Central memory CD8-positive, alpha-beta T cell (primary cell): ENCODE data around the gene TBCE.
A peak's percentile ranks its signal among the peaks of the same experiment; 100 is the strongest.
"Not testable (repeated sequence)": the region's sequence is repeated elsewhere in the genome, so short reads cannot be mapped to it uniquely, and the experiment has no call there.

Source experiments
- ATAC-seq: fragments of 150-1000 bp; cut with Tn5 transposase; replicated peaks from 2 replicates; pipeline ENCODE4 v1.10.0; 2022; ENCODE audit warnings: mild to moderate bottlenecking, moderate FRiP score, moderate number of reproducible peaks; ENCODE audit not compliant: poor library complexity, severe bottlenecking; ENCODE audit errors: extremely low read depth
- DNase-seq, 2 donors: peaks; one replicate each; pipeline ENCODE4 v3.0.0; 2021; ENCODE audit warnings: low spot score in 2 of 2
- H3K27ac Mint-ChIP-seq: one replicate; pipeline ENCODE4 v1.8.0; 2022; ENCODE audit warnings: low read depth, mild to moderate bottlenecking, moderate library complexity, mixed read lengths
- H3K27me3 Mint-ChIP-seq: one replicate; pipeline ENCODE4 v1.8.0; 2022; ENCODE audit warnings: mixed read lengths
- H3K36me3 Mint-ChIP-seq: one replicate; pipeline ENCODE4 v1.8.0; 2022; ENCODE audit warnings: mild to moderate bottlenecking, moderate library complexity, mixed read lengths; ENCODE audit not compliant: insufficient read depth
- H3K4me1 Mint-ChIP-seq: one replicate; pipeline ENCODE4 v1.8.0; 2022; ENCODE audit warnings: mixed read lengths
- H3K4me3 Mint-ChIP-seq: one replicate; pipeline ENCODE4 v1.8.0; 2022; ENCODE audit warnings: mild to moderate bottlenecking, moderate library complexity, mixed read lengths
- H3K9me3 Mint-ChIP-seq: one replicate; pipeline ENCODE4 v1.8.0; 2022; ENCODE audit warnings: mixed read lengths

Gene TBCE

DNA sequence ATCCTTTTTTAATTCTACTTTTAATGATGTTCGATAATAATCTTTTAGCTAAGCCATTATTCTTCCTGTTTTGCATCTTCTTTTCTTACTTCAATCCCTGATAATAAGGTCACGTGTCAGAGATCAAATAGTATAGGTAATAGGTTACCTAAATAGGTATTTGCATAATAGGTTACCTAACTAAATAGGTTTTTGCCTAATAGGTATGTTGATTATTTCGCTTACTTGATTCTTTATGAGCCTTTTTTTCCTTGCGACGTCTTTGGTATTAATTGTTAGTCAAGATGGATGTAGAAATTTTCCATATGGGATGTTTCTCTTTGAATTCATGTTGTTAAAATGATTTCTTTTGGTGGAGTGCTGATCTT lies 36.3 kb upstream of the TBCE start:
- no peak overlapping the region for H3K4me3 Mint-ChIP-seq
- no peaks in the 10 kb centered on the region for H3K9me3 Mint-ChIP-seq
- H3K4me1 Mint-ChIP-seq, result peaks cover 35% of the 10 kb centered on the region
- ATAC-seq, result no peak
- no peak for DNase-seq
- peaks cover 23% of the 10 kb centered on the region for H3K36me3 Mint-ChIP-seq
- no peaks in the 10 kb centered on the region for H3K27me3 Mint-ChIP-seq
- no peak overlapping the region for H3K27ac Mint-ChIP-seq

DNA sequence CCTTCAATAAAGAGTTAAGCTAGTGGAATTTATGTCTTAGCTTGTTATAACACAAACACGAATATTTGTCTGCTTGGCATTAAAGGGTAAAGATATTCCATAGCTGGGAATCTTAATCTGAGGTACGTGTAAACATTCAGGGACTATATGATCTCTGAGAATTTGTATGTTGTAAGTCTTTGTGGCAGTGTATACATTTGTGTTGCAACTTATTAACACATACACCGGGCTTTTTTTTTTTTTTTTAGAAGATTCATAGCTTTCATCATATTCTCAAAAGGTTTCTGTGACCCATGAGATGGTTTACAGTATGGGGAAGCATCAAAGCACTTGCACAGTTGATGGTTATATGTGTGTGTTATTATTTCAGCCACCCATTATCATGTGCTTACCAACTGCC lies 35.8 kb upstream of the TBCE start:
- DNase-seq (no peak), ATAC-seq (no peak)
- Mint-ChIP-seq H3K27me3 (no peaks in the 10 kb centered on the region), H3K9me3 (no peaks in the 10 kb centered on the region), H3K4me3 (no peak overlapping the region), H3K4me1 (peaks cover 30% of the 10 kb centered on the region), H3K27ac (no peak overlapping the region), H3K36me3 (peaks cover 23% of the 10 kb centered on the region)

DNA sequence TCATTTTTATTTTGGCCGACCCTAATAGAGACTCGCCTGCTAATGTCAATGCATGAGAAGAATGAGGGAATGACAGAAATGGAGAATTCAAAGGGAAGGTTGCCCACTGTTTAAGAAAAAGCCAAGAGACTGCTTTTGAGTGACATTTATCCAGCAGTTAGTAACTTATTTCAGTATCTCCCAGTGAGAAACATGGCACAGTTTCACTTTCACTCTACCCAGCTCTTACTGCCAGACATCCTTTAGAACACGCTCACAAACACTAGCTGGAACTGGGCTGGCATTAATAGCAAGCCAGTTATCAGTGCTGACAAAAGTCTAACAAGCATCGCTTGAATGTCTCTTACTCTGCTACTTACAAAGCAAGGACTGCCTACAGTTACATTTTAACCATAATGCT lies 30.3 kb upstream of the TBCE start:
- Mint-ChIP-seq H3K4me1 (peaks cover 21% of the 10 kb centered on the region), H3K27me3 (no peaks in the 10 kb centered on the region), H3K36me3 (peaks cover 32% of the 10 kb centered on the region), H3K4me3 (peak overlapping the region; percentile 74), H3K9me3 (no peaks in the 10 kb centered on the region), H3K27ac (peak overlapping the region; percentile 90)
- peak; percentile 98 for ATAC-seq
- DNase-seq, result no peak

DNA sequence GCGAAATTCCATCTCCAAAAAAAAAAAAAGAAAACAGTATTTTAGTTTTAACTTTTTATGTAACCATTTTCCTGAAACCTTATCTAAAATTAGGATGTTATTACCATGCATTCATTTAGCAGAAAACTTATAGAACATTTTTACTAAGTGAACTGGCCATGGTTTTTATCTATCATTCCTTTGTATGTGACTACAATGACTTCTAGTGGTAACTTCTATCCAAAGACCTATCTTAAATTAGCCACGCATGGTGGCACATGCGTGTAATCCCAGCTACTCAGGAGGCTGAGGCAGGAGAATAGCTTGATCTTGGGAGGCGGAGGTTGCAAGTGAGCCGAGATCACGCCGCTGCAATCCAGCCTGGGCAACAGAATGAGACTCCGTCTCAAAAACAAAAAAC lies 27.5 kb upstream of the TBCE start:
- DNase-seq, result no peak
- no peak overlapping the region for H3K4me3 Mint-ChIP-seq
- H3K9me3 Mint-ChIP-seq, result no peaks in the 10 kb centered on the region
- ATAC-seq, result no peak
- H3K27me3 Mint-ChIP-seq, result no peaks in the 10 kb centered on the region
- H3K36me3 Mint-ChIP-seq, result peaks cover 45% of the 10 kb centered on the region
- H3K4me1 Mint-ChIP-seq, result peaks cover 9% of the 10 kb centered on the region
- H3K27ac Mint-ChIP-seq, result peak overlapping the region; percentile 49

DNA sequence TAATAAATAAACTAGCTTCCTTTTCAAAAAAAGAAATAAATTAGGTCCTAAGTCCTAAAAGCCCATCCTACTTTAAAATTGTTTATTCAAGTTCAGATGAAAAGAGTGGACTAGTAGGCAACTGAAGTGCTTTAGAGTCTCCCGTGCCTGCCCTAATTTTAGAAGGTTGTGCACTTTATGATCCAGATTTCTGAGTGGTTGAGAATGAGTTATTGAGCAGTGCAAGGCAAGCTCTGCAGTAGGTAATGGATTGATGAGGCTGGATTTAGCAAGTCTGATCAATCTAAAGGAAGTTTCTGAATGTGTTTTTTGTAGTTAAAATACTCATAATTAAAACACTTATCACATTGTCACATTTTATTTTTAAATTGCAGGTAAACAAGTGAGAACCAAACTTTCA lies 25.9 kb upstream of the TBCE start:
- no peak for DNase-seq
- Mint-ChIP-seq H3K27ac (no peak overlapping the region), H3K4me3 (no peak overlapping the region), H3K9me3 (no peaks in the 10 kb centered on the region), H3K4me1 (peaks cover 15% of the 10 kb centered on the region), H3K27me3 (no peaks in the 10 kb centered on the region), H3K36me3 (peaks cover 45% of the 10 kb centered on the region)
- ATAC-seq, result no peak

DNA sequence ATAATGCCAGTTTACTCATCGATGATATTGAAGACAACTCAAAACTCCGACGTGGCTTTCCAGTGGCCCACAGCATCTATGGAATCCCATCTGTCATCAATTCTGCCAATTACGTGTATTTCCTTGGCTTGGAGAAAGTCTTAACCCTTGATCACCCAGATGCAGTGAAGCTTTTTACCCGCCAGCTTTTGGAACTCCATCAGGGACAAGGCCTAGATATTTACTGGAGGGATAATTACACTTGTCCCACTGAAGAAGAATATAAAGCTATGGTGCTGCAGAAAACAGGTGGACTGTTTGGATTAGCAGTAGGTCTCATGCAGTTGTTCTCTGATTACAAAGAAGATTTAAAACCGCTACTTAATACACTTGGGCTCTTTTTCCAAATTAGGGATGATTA lies 25.2 kb upstream of the TBCE start:
- no peak overlapping the region for H3K27ac Mint-ChIP-seq
- H3K4me3 Mint-ChIP-seq, result no peak overlapping the region
- no peak for DNase-seq
- no peaks in the 10 kb centered on the region for H3K27me3 Mint-ChIP-seq
- H3K9me3 Mint-ChIP-seq, result no peaks in the 10 kb centered on the region
- no peak for ATAC-seq
- H3K4me1 Mint-ChIP-seq, result peaks cover 9% of the 10 kb centered on the region
- H3K36me3 Mint-ChIP-seq, result peaks cover 41% of the 10 kb centered on the region

DNA sequence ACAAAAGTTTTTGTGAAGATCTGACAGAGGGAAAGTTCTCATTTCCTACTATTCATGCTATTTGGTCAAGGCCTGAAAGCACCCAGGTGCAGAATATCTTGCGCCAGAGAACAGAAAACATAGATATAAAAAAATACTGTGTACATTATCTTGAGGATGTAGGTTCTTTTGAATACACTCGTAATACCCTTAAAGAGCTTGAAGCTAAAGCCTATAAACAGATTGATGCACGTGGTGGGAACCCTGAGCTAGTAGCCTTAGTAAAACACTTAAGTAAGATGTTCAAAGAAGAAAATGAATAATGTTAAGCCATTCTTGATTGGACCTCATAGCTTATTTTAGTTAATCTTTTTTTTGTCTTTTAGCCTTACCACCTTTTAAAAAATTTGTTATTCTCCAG lies 24.8 kb upstream of the TBCE start:
- Mint-ChIP-seq H3K4me1 (peaks cover 6% of the 10 kb centered on the region), H3K9me3 (no peaks in the 10 kb centered on the region), H3K27ac (no peak overlapping the region), H3K36me3 (peaks cover 41% of the 10 kb centered on the region), H3K27me3 (no peaks in the 10 kb centered on the region), H3K4me3 (no peak overlapping the region)
- ATAC-seq, result no peak
- no peak for DNase-seq

DNA sequence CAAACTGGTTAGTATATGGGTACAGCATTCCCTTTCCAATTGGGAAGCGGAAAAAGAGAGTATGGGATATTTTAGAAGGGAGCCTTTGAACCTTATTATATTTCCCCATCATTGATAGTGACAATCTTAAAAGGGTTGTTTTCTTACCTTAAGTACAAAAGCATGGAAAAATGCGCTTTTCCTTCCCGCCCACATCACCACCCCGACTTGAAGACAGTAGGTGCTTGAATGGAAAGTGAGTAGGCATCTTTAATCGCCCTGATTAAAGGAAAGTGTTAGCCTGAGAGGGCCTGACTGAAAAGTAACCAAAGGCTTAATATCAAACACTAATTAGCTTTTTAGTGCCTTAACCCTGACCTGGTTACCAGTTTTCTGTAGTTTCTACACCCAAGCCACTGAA lies 23.5 kb upstream of the TBCE start:
- H3K4me1 Mint-ChIP-seq, result peaks cover 6% of the 10 kb centered on the region
- H3K9me3 Mint-ChIP-seq, result no peaks in the 10 kb centered on the region
- no peak for DNase-seq
- H3K36me3 Mint-ChIP-seq, result peaks cover 41% of the 10 kb centered on the region
- no peak overlapping the region for H3K27ac Mint-ChIP-seq
- H3K27me3 Mint-ChIP-seq, result no peaks in the 10 kb centered on the region
- no peak for ATAC-seq
- H3K4me3 Mint-ChIP-seq, result no peak overlapping the region

DNA sequence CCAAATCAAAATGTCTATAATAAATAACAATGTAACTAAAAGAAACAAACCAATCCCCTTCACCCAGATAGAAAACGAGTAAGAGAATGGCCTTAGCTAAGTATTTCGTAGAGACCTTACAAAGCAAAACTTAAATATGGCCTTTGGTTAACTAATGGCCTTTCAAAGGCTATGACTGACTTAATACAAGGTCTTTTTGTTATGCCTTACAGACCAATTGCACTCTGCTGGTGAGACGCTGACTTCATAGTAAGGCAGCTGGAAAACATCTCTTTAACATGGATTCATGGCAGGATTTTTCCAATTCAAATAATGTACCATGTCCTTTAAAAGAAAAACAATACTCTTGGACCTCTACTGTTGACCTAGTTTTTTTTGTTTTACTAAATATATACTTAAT lies 15.8 kb upstream of the TBCE start:
- Mint-ChIP-seq H3K9me3 (no peaks in the 10 kb centered on the region), H3K4me1 (no peaks in the 10 kb centered on the region), H3K27me3 (no peaks in the 10 kb centered on the region), H3K27ac (no peak overlapping the region), H3K36me3 (peaks cover 6% of the 10 kb centered on the region), H3K4me3 (no peak overlapping the region)
- DNase-seq, result no peak
- no peak for ATAC-seq

DNA sequence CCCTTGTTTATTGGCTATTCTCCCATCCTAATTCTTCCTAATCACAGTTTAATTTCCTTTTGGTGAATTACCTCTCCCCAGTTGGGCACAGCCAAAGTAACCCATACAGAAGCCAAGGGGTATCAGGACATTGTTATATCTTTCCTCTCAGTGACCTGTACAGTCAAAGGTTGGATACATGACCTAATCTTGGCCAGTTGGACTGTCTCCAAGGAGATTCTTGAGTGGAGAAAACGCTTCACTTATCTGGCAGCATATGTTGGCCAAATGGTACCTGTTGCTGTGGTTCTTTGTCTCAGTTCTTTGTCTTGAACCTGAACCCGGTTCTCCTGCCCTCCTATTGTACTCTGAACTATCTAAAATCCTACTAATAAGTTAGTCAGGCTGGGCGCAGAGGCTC lies 15.3 kb upstream of the TBCE start:
- no peaks in the 10 kb centered on the region for H3K9me3 Mint-ChIP-seq
- H3K36me3 Mint-ChIP-seq, result peaks cover 6% of the 10 kb centered on the region
- no peak overlapping the region for H3K4me3 Mint-ChIP-seq
- H3K27ac Mint-ChIP-seq, result no peak overlapping the region
- DNase-seq (no peak), ATAC-seq (no peak)
- no peaks in the 10 kb centered on the region for H3K4me1 Mint-ChIP-seq
- H3K27me3 Mint-ChIP-seq, result no peaks in the 10 kb centered on the region

DNA sequence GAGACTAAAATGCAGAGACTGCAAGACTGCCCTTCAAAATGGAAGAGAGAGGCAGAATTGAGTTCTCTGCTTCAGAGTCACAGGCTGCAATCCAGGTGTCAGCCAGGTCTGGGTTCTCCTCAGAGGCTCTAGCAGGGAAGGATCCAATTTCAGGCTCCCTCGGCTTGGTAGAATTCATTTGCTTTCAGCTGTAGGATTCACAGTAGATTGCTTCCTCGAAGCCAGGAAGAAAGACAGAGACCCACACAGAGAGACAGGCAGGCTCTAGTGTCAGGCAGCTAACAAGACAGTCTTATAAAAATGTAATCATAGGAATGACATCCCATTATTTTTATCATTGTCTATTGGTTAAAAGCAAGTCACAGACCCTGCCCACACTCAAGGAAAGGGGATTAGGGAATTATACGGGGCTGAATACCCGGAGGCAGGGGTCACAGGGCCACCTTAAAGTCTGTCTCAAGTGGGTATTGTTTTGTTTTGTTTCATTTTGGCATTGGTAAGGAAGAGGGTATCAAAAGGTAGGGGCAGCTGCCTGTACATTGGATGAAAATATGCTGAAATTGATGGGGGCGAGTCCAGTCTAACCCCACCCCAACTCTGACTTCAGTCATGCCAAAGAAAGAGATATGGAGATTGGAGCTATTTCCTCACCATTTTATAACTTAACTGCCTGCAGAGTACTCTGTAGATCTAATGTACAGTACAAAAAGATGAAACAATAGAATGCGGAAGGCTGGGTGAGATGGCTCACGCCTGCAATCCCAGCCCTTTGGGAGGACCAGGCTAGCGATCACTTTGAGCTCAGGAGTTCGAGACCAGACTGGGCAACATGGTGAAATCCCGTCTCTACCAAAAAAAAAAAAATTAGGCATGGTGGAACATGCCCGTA lies 9.5 kb upstream of the TBCE start:
- Mint-ChIP-seq H3K27me3 (no peaks in the 10 kb centered on the region), H3K36me3 (peaks cover 2% of the 10 kb centered on the region), H3K9me3 (no peaks in the 10 kb centered on the region), H3K4me1 (no peaks in the 10 kb centered on the region), H3K4me3 (no peak overlapping the region), H3K27ac (no peak overlapping the region)
- DNase-seq, result no peak
- no peak for ATAC-seq

DNA sequence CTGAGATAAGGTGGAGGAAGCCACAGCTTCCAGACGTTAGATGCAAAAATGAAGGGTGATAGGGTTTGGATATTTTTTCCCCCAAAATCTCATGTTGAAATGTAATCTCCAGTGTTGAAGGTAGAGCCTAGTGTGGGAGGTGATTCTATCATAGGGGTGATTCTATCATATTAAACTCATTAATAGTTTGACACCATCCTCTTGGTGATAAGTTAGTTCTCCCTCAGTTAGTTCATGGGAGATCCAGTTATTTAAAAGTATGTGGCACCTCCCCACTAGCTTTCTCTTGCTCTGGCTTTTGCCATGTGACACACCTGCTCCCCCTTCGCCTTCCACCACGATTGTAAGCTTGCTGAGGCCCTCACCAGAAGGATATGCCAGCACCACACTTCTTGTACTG lies 8.3 kb upstream of the TBCE start:
- Mint-ChIP-seq H3K27me3 (no peaks in the 10 kb centered on the region), H3K4me3 (no peak overlapping the region), H3K9me3 (no peaks in the 10 kb centered on the region), H3K36me3 (peaks cover 2% of the 10 kb centered on the region), H3K27ac (no peak overlapping the region), H3K4me1 (no peaks in the 10 kb centered on the region)
- no peak for ATAC-seq
- no peak for DNase-seq

DNA sequence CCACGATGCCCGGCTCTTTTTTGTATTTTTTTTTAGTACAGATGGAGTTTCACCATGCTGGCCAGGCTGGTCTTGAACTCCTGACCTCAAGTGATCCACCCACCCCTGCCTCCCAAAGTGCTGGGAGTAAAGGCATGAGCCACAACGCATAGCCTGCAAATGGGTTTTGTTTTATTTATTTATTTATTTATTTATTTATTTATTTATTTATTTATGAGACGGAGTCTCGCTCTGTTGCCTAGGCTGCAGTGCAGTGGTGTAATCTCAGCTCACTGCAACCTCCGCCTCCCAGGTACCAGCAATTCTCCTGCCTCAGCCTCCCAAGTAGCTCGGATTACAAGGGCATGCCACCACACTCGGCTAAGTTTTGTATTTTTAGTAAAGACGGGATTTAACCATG lies 3.0 kb upstream of the TBCE start:
- H3K4me3 Mint-ChIP-seq, H3K27me3 Mint-ChIP-seq, H3K9me3 Mint-ChIP-seq, ATAC-seq, H3K27ac Mint-ChIP-seq, DNase-seq, H3K36me3 Mint-ChIP-seq: not testable (repeated sequence)
- peaks cover 20% of the 10 kb centered on the region for H3K4me1 Mint-ChIP-seq
